IMR-90 (cell line): Measurements from ENCODE around the gene ZNF735.

Experiments used
- BHLHE40 ChIP-seq: fragments of 150-350 bp; IDR thresholded peaks from 2 replicates; pipeline ENCODE4 v1.6.1; 2016; ENCODE audit warnings: mild to moderate bottlenecking, low read depth, low read length
- CEBPB ChIP-seq: IDR thresholded peaks from 2 replicates; pipeline ENCODE4 v1.6.1; 2012; ENCODE audit warnings: low read depth, low read length, improper control_type of control experiment
- CHD1 ChIP-seq: IDR thresholded peaks from 2 replicates; pipeline ENCODE4 v1.6.1; 2012; ENCODE audit warnings: low read depth, low read length, improper control_type of control experiment
- CTCF ChIP-seq: conservative IDR thresholded peaks from 2 replicates; pipeline ENCODE4 v1.5.1; 2012; ENCODE audit warnings: mild to moderate bottlenecking, low read depth, low read length, improper control_type of control experiment
- ELK1 ChIP-seq: fragments of 150-350 bp; IDR thresholded peaks from 2 replicates; pipeline ENCODE4 v1.6.1; 2016; ENCODE audit warnings: low read depth, mild to moderate bottlenecking, low read length, moderate library complexity, borderline replicate concordance
- FOS ChIP-seq: fragments of 150-350 bp; IDR thresholded peaks from 2 replicates; pipeline ENCODE4 v1.6.1; 2016; ENCODE audit warnings: low read depth, low read length
- MAZ ChIP-seq: IDR thresholded peaks from 2 replicates; pipeline ENCODE4 v1.6.1; 2012; ENCODE audit warnings: low read depth, mild to moderate bottlenecking, low read length, improper control_type of control experiment, moderate library complexity, borderline replicate concordance
- MXI1 ChIP-seq: IDR thresholded peaks from 2 replicates; pipeline ENCODE4 v1.6.1; 2012; ENCODE audit warnings: low read depth, mild to moderate bottlenecking, low read length, moderate library complexity, borderline replicate concordance
- POLR2A ChIP-seq: IDR thresholded peaks from 2 replicates; pipeline ENCODE4 v1.6.1; 2012; ENCODE audit warnings: mild to moderate bottlenecking, low read depth, low read length
- RAD21 ChIP-seq: IDR thresholded peaks from 2 replicates; pipeline ENCODE4 v1.6.1; 2012; ENCODE audit warnings: low read length, improper control_type of control experiment
- RCOR1 ChIP-seq: IDR thresholded peaks from 2 replicates; pipeline ENCODE4 v1.6.1; 2012; ENCODE audit warnings: mild to moderate bottlenecking, low read length, improper control_type of control experiment; ENCODE audit not compliant: insufficient replicate concordance
- RFX5 ChIP-seq: IDR thresholded peaks from 2 replicates; pipeline ENCODE4 v1.8.0; 2012; ENCODE audit warnings: low read depth, mild to moderate bottlenecking, low read length, moderate library complexity

GRCh38 chr7:64184376-64184775 is 22.6 kb upstream of the ZNF735 start:
- TF ChIP-seq CTCF (no peak), POLR2A (no peak), CHD1 (no peak), RAD21 (no peak), CEBPB (no peak), FOS (no peak), RFX5 (no peak), ELK1 (no peak), MAZ (no peak), MXI1 (no peak), BHLHE40 (no peak), RCOR1 (no peak)
